AG09319 (cell line): ENCODE data around the gene ITGBL1.

Experiments
- DNase-seq: peaks from one replicate; pipeline ENCODE4 v3.0.0-alpha.2; 2010; ENCODE audit warnings: low read depth; ENCODE audit errors: extremely low read depth
- TF ChIP-seq, protein P1 (sequence below): IDR thresholded peaks from 2 replicates; pipeline ENCODE4 v1.5.1; 2011; ENCODE audit warnings: low read depth, mild to moderate bottlenecking, inconsistent platforms, low read length, moderate library complexity

The ITGBL1 gene

DNA sequence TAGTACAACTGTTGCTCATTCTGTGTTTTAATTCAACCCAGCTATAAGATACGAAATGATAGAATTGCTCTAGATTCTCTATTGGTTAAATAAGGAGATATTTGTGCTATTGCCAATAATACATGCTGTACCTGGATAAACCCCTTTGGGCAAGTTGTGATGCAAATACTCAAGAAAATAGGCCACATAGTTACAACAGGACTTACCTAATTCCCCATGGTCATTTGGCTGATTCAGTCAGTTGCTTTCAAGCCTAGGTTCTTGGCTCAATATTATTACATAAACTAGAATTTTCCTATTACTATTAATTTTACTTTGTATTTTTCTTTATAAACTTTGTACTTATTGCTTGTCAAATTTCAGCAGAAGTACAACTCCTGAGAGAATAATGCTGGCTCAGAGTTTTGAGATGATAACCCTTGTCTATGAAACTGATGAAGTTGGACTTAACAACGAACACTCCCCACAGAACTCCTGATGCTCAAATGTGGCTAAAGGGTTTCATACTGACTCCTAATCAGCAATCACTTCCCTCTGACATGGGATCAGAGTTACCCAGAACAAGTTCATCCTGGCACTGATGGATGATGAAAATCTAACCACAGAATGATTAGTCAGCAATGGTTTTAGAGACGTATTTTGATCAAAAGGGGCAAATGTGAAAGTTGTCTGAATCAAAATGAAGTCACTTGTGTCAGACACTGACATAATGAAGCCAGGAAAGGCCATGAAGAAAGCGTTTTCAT lies 221.1 kb downstream of the ITGBL1 start:
- DNase-seq, result no peak

DNA sequence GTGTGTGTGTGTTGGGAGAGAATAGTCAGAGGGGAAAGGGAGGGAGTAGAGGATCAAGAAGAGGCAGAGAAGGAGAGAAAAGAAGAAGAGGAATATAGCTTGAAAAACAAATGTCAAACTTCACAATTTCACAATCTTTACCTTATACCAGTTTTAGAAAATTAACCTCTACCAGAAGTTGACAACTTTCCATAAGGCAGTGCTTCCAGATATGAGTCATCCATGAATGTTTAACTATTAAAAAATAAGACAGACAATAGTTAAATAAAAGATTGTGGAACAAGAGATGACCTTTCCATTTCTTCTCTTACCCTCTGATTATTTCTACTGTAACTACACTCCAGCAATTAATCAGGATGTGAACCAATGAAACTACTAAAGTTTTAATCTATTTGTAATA lies 229.4 kb downstream of the ITGBL1 start:
- TF ChIP-seq, protein P1, sequence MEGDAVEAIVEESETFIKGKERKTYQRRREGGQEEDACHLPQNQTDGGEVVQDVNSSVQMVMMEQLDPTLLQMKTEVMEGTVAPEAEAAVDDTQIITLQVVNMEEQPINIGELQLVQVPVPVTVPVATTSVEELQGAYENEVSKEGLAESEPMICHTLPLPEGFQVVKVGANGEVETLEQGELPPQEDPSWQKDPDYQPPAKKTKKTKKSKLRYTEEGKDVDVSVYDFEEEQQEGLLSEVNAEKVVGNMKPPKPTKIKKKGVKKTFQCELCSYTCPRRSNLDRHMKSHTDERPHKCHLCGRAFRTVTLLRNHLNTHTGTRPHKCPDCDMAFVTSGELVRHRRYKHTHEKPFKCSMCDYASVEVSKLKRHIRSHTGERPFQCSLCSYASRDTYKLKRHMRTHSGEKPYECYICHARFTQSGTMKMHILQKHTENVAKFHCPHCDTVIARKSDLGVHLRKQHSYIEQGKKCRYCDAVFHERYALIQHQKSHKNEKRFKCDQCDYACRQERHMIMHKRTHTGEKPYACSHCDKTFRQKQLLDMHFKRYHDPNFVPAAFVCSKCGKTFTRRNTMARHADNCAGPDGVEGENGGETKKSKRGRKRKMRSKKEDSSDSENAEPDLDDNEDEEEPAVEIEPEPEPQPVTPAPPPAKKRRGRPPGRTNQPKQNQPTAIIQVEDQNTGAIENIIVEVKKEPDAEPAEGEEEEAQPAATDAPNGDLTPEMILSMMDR, result no peak
- DNase-seq, result no peak

More for the DNA sequence above, 221.1 kb downstream of the ITGBL1 start:
- TF ChIP-seq, protein P1, result no peak

DNA sequence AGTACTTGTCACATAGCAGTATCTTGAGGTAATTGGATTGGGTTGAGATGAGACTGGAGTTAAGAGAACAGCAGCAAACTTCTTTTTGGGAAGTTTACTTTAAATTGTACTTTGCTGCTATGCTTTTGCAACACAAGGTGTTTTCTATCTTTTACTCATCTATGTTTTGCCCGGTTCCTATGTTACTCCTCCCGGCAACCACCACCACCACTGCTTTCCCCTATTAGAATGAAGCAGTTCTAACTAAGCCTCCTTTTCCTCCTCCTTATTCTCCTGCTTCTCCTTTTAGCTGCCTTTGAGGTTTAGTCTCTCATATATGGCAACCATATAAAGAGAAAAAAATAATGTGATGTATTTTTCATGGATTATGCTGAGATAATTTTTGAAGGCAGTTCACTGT lies 233.5 kb downstream of the ITGBL1 start:
- no peak for DNase-seq
- TF ChIP-seq, protein P1, result no peak

DNA sequence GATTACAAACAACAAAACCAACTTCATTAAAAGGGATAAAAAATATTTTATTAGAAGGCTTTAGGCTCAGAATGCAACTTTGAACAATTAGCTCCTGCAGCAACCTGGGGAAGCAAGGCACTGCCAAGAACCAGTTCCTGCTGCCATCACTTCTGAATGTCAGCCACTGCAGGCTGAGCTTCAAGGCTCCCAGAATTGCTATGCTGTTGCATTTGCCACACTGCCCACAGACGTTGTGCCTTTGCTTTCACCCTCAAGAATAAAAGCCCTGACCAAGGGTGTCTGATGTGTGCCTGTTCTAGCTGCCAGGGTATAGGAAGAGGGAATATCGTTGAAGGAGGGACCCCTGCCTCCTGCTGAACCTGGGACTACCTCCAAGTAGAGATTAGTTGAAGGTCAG lies 238.4 kb downstream of the ITGBL1 start:
- DNase-seq, result no peak
- TF ChIP-seq, protein P1, result no peak

DNA sequence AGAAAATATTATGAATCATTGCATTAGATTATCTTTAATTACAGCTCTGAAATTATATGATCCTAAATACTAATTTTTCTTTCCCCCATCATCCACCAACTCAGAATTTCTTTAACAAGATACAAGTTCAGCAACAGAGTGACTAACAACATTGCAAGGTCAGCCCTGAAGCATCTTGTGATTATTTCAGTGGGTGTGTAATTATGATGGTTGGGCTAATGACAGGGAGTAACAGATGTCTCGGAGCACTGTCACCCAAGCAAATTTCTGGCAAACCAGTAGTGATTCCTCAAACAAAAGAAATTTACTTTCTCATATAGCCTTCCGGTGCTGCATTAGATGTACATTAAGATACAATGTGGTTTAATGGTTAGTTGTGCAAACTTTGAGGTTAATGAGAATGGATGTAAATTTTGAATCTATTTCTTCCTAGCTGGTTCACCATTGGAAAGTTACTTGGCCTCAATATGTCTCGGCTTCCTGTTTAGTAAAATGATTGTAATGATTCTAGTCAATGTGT lies 238.9 kb downstream of the ITGBL1 start:
- TF ChIP-seq, protein P1, result no peak

DNA sequence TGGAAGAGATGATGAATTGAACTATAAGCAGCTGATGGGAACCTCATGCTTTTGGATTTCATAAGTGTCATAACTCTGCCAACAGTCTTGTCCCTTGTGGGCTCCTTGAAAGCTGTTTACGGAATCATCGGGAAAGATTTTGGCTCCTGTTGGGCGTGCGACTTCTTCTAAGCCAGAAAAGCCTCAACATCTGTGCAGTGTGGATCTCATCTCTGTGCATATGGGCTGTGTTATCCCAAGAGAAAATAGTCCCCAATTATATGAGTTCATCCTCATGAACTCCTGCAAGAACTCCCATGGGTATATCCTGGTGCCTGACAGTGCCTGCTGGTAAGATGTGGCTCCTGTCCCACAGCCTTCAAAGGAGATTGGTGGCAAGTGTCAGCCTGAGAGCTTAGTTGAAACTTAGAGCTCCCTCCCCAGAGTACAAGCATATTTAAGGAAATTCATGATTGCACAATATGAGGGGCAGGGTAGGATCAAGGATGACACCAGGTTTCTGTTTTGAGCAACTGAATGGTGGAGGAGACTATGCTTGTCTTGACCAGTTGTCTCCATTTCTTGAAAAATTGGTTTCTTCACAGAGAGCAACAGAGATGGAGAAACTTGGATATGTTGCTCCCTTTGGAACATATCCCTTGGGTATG lies 243.5 kb downstream of the ITGBL1 start:
- TF ChIP-seq, protein P1, result no peak
- DNase-seq, result no peak

More for the DNA sequence above, 238.9 kb downstream of the ITGBL1 start:
- no peak for DNase-seq

DNA sequence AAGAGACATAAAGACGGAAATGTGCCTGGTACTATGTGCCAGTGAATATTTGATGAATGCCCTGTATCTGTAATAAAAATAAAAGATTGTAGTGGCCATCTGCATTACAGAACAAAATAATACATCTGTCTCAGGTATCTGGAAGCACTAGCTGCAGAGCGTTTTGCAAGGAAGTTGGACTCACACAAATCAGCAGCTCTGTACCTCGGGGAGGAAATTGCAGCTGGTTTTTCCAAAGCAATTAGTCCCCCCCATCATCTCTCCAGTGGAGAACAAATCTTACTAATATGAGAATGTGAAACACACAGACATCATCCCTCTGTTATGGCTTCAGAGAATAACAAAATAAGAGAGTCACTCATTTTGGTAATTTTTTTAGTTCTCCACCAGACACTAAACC lies 245.3 kb downstream of the ITGBL1 start:
- no peak for DNase-seq

More for the DNA sequence above, 245.3 kb downstream of the ITGBL1 start:
- TF ChIP-seq, protein P1, result no peak
